ENCODE data around the gene CXXC4. TPM values are rescaled to one million over a fixed set of nuclear protein-coding genes. Genes with fewer than 3 reads are reported as not detected.

The CXXC4 gene
- total RNA-seq, 1 experiment from 2014 or later = 0.59 TPM

DNA sequence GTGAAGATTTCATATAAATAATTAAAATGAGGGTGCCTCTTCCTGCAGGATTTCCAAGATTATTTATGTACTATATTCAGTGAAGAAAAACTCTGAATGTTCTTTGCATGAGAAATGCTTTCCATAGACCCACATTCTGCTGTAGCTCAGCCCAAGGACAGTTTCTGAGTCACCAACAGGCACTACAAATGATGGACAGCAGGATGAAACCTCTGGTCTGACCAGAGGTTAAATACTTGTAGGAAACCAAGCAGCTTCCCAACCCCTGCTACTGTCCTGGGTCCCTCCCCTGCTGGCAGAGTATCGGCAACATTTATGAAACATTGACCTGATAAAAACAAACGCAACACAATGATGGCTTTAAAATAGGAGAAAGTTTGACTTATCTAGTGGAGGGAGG is 73.1 kb downstream of the CXXC4 start:
- BruUV-seq (replicated peaks) = no TSS peak
- ChIA-PET POLR2A (no interaction called here), CTCF (no interaction called here)
- in situ Hi-C loops (cut with HindIII; ENCODE audit: low pct_unique_long_range_greater_than_20kb, low sequenced_read_pairs) (no loop called here), intact Hi-C loops (cut with micrococcal nuclease; ENCODE audit: unreplicated experiment) (no loop called here)
- Histone ChIP-seq H3K9me3 (ENCODE audit: control insufficient read depth, insufficient read depth, low read depth, low read length) (no peaks in the 10 kb centered on the region), H3K4me3 (ENCODE audit: low read depth in 2 of 2, low read length in 2 of 2) (no peak overlapping the region), H3K27ac (ENCODE audit: low read length) (no peak overlapping the region), H3K4me1 (ENCODE audit: control insufficient read depth, insufficient read depth, low read length) (no peaks in the 10 kb centered on the region), H3K36me3 (ENCODE audit: control insufficient read depth, insufficient read depth, low read length) (no peaks in the 10 kb centered on the region), H3K27me3 (ENCODE audit: control insufficient read depth, insufficient read depth, low read length) (no peaks in the 10 kb centered on the region)
- DNase-seq (ENCODE audit: low read depth, low spot score) (no peak), ATAC-seq (no peak)
- TF ChIP-seq, protein P1, sequence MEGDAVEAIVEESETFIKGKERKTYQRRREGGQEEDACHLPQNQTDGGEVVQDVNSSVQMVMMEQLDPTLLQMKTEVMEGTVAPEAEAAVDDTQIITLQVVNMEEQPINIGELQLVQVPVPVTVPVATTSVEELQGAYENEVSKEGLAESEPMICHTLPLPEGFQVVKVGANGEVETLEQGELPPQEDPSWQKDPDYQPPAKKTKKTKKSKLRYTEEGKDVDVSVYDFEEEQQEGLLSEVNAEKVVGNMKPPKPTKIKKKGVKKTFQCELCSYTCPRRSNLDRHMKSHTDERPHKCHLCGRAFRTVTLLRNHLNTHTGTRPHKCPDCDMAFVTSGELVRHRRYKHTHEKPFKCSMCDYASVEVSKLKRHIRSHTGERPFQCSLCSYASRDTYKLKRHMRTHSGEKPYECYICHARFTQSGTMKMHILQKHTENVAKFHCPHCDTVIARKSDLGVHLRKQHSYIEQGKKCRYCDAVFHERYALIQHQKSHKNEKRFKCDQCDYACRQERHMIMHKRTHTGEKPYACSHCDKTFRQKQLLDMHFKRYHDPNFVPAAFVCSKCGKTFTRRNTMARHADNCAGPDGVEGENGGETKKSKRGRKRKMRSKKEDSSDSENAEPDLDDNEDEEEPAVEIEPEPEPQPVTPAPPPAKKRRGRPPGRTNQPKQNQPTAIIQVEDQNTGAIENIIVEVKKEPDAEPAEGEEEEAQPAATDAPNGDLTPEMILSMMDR (IDR thresholded peaks at IDR 0.05) = no peak
- no peak for TF ChIP-seq SIN3A (IDR thresholded peaks at IDR 0.05; ENCODE audit: borderline replicate concordance, insufficient read depth, low read depth, low read length)
- TF ChIP-seq POLR2AphosphoS5 (IDR thresholded peaks at IDR 0.05; ENCODE audit: low read depth, low read length) = no peak
- TF ChIP-seq, protein P2, sequence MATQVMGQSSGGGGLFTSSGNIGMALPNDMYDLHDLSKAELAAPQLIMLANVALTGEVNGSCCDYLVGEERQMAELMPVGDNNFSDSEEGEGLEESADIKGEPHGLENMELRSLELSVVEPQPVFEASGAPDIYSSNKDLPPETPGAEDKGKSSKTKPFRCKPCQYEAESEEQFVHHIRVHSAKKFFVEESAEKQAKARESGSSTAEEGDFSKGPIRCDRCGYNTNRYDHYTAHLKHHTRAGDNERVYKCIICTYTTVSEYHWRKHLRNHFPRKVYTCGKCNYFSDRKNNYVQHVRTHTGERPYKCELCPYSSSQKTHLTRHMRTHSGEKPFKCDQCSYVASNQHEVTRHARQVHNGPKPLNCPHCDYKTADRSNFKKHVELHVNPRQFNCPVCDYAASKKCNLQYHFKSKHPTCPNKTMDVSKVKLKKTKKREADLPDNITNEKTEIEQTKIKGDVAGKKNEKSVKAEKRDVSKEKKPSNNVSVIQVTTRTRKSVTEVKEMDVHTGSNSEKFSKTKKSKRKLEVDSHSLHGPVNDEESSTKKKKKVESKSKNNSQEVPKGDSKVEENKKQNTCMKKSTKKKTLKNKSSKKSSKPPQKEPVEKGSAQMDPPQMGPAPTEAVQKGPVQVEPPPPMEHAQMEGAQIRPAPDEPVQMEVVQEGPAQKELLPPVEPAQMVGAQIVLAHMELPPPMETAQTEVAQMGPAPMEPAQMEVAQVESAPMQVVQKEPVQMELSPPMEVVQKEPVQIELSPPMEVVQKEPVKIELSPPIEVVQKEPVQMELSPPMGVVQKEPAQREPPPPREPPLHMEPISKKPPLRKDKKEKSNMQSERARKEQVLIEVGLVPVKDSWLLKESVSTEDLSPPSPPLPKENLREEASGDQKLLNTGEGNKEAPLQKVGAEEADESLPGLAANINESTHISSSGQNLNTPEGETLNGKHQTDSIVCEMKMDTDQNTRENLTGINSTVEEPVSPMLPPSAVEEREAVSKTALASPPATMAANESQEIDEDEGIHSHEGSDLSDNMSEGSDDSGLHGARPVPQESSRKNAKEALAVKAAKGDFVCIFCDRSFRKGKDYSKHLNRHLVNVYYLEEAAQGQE (IDR thresholded peaks at IDR 0.05; ENCODE audit: insufficient read depth in 1 of 2, low read depth in 2 of 2, low read length in 1 of 2) = no peak
- TF ChIP-seq TCF7L2 (IDR thresholded peaks at IDR 0.05; ENCODE audit: low read depth, low read length) = no peak

DNA sequence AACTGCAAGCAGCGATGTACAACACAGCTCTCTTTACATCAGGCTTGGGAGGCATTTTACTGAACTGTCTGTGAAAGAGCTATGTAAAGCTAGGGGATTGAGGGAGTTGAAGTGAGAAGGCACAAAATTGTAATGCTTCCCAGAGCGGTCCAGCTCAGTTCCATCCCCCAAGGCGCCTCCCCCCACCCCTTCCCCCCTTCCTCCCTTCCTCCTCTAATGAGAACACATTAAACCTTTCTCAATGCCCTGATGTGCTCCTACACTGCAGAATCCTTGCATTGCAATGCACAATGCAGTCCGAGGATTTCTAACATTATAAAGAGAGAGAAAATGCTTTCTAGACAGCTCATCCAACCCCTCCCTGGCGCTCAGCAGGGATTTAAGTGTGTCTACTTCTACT is 73.9 kb downstream of the CXXC4 start:
- no TSS peak for BruUV-seq (replicated peaks)
- no peak for TF ChIP-seq POLR2AphosphoS5 (IDR thresholded peaks at IDR 0.05; ENCODE audit: low read depth, low read length)
- TF ChIP-seq TCF7L2 (IDR thresholded peaks at IDR 0.05; ENCODE audit: low read depth, low read length) = no peak
- TF ChIP-seq, protein P2 (IDR thresholded peaks at IDR 0.05; ENCODE audit: insufficient read depth in 1 of 2, low read depth in 2 of 2, low read length in 1 of 2) = no peak
- TF ChIP-seq, protein P1 (IDR thresholded peaks at IDR 0.05) = no peak
- no peak for TF ChIP-seq SIN3A (IDR thresholded peaks at IDR 0.05; ENCODE audit: borderline replicate concordance, insufficient read depth, low read depth, low read length)
- no peaks in the 10 kb centered on the region for H3K4me1 ChIP-seq (ENCODE audit: control insufficient read depth, insufficient read depth, low read length)
- intact Hi-C loops (cut with micrococcal nuclease; ENCODE audit: unreplicated experiment) = no loop called here
- no peaks in the 10 kb centered on the region for H3K9me3 ChIP-seq (ENCODE audit: control insufficient read depth, insufficient read depth, low read depth, low read length)
- POLR2A ChIA-PET = interaction anchor here (0.7 kb wide), 1 partner anchor 36 kb away, joined by 3 read pairs; no protein-coding TSS in a partner anchor
- no peak overlapping the region for H3K27ac ChIP-seq (ENCODE audit: low read length)
- CTCF ChIA-PET = no interaction called here
- H3K36me3 ChIP-seq (ENCODE audit: control insufficient read depth, insufficient read depth, low read length) = no peaks in the 10 kb centered on the region
- ATAC-seq (peak; percentile 63), DNase-seq (ENCODE audit: low read depth, low spot score) (no peak)
- no peaks in the 10 kb centered on the region for H3K27me3 ChIP-seq (ENCODE audit: control insufficient read depth, insufficient read depth, low read length)
- H3K4me3 ChIP-seq (ENCODE audit: low read depth in 2 of 2, low read length in 2 of 2) = no peak overlapping the region
- in situ Hi-C loops (cut with HindIII; ENCODE audit: low pct_unique_long_range_greater_than_20kb, low sequenced_read_pairs) = no loop called here
